NCI-H2196 treated with DMSO at 0.1 percent for 48 hours (cell line): ENCODE data around the gene GTF2A2.
"Not testable (repeated sequence)": the region's sequence is repeated elsewhere in the genome, so short reads cannot be mapped to it uniquely, and the experiment has no call there.

Experiments used
- DNase-seq: peaks from one replicate; lab custom pipeline; 2025; ENCODE audit not compliant: unreplicated experiment; lab: John Stamatoyannopoulos, UW

Gene GTF2A2

GRCh38 chr15:59656897-59657634, at the start of gene GTF2A2:
Gene GTF2A2 (minus strand): TSS chr15:59657515. CDS start chr15:59652277, 5,238 bp downstream.
- DNase-seq: peak; percentile 56

- DNase-seq: no peak
Measured at GRCh38 chr15:59703979-59704796, 46.9 kb upstream of the GTF2A2 start.

GRCh38 chr15:59702351-59702750, 45.0 kb upstream of the GTF2A2 start:
- DNase-seq: no peak

GRCh38 chr15:59701880-59702279, 44.6 kb upstream of the GTF2A2 start:
- no peak for DNase-seq

- DNase-seq: no peak
Measured at GRCh38 chr15:59699810-59700431, 42.6 kb upstream of the GTF2A2 start.

GRCh38 chr15:59698065-59698464, 40.8 kb upstream of the GTF2A2 start:
- DNase-seq: not testable (repeated sequence)

- no peak for DNase-seq
Measured at GRCh38 chr15:59696332-59696731, 39.0 kb upstream of the GTF2A2 start.

- no peak for DNase-seq
Measured at GRCh38 chr15:59694779-59695178, 37.5 kb upstream of the GTF2A2 start.

GRCh38 chr15:59691194-59691805, 34.0 kb upstream of the GTF2A2 start:
- peak; percentile 3 for DNase-seq

GRCh38 chr15:59689626-59690236, 32.4 kb upstream of the GTF2A2 start:
- peak; percentile 29 for DNase-seq

- peak; percentile 78 for DNase-seq
Measured at GRCh38 chr15:59688782-59689625, 31.7 kb upstream of the GTF2A2 start, which contains the start of gene BNIP2. Gene BNIP2 (minus strand): TSS chr15:59689320. CDS start chr15:59682457, 6,863 bp downstream.

GRCh38 chr15:59688423-59688781, 31.1 kb upstream of the GTF2A2 start:
- DNase-seq: peak; percentile 3

GRCh38 chr15:59687836-59688235, 30.5 kb upstream of the GTF2A2 start:
- no peak for DNase-seq

- DNase-seq: no peak
Measured at GRCh38 chr15:59686389-59686788, 29.1 kb upstream of the GTF2A2 start.

- DNase-seq: no peak
Measured at GRCh38 chr15:59685737-59686297, 28.5 kb upstream of the GTF2A2 start.

GRCh38 chr15:59680870-59681269, 23.6 kb upstream of the GTF2A2 start:
- no peak for DNase-seq

- DNase-seq: no peak
Measured at GRCh38 chr15:59680346-59680745, 23.0 kb upstream of the GTF2A2 start.

GRCh38 chr15:59678620-59679019, 21.3 kb upstream of the GTF2A2 start:
- DNase-seq: no peak

- no peak for DNase-seq
Measured at GRCh38 chr15:59678172-59678571, 20.9 kb upstream of the GTF2A2 start.

GRCh38 chr15:59676565-59676964, 19.2 kb upstream of the GTF2A2 start:
- no peak for DNase-seq
